HepG2 (cell line): Measurements from ENCODE around the gene HUNK. TPM values are rescaled to one million over a fixed set of nuclear protein-coding genes. Genes with fewer than 3 reads are reported as not detected.
A peak's percentile ranks its signal among the peaks of the same experiment; 100 is the strongest.

Experiments used
- ATAC-seq: fragments of 200-7000 bp; cut with Tn5 transposase; 3 replicates; pipeline ENCODE4 v1.9.1; 2020; ENCODE audit warnings: mild to moderate bottlenecking, moderate library complexity
- BruUV-seq: library from RNA; stranded (reverse); fragments of 400-500 nt; replicated peaks from 2 replicates; lab custom pipeline; 2021; lab: Mats Ljungman, UMichigan
- CTCF ChIA-PET: fragments of 300-600 bp; formaldehyde crosslinking; extraction: SDS; loops from one replicate; lab custom pipeline; 2021; ENCODE audit warnings: low total read pairs, inconsistent platforms, low intra/inter-chr PET ratio; lab: Yijun Ruan, JAX
- POLR2A ChIA-PET: fragments of 350-600 bp; sonication (Branson Sonifier 250); formaldehyde crosslinking; loops from one replicate; lab custom pipeline; 2020; ENCODE audit warnings: antibody characterized with exemption, inconsistent platforms; lab: Yijun Ruan, JAX
- DNase-seq: peaks from one replicate; pipeline ENCODE4 v3.0.0-alpha.2; 2015; ENCODE audit warnings: low spot score
- FAIRE-seq: peaks from 3 replicates; lab custom pipeline; 2011; peaks lifted over from hg19 to GRCh38; lab: Jason Lieb, UNC
- H2AFZ ChIP-seq: one replicate; pipeline ENCODE4 v1.6.1; 2011; ENCODE audit warnings: low read length, inconsistent platforms
- H3K27ac ChIP-seq: fragments of 300-600 bp; 3 replicates; pipeline ENCODE4 v1.8.0; 2011; ENCODE audit warnings: mixed run types, mild to moderate bottlenecking, mixed read lengths, low read length, inconsistent platforms; ENCODE audit not compliant: insufficient read depth; ENCODE audit errors: extremely low read length
- H3K27me3 ChIP-seq, 2 experiments: fragments of 200-600 bp in 1 of 2; 2 replicates in 1 of 2; 3 replicates in 1 of 2; pipeline versions ENCODE4 v1.6.0 to v1.8.0; 2011; ENCODE audit warnings: low read length in 2 of 2, mild to moderate bottlenecking in 2 of 2, moderate library complexity in 2 of 2, inconsistent platforms in 1 of 2; ENCODE audit not compliant: insufficient read depth in 2 of 2, control insufficient read depth in 1 of 2
- H3K36me3 ChIP-seq, 2 experiments: fragments of 200-600 bp in 1 of 2; replicated peaks in 1 of 2; 2 replicates in 1 of 2; 3 replicates in 1 of 2; pipeline versions ENCODE4 v1.5.1 to v1.8.0; 2011; ENCODE audit warnings: low read length in 2 of 2, inconsistent platforms in 1 of 2; ENCODE audit not compliant: insufficient read depth in 2 of 2, control insufficient read depth in 1 of 2
- H3K4me1 ChIP-seq: 2 replicates; pipeline ENCODE4 v1.5.1; 2012; ENCODE audit warnings: low read length, inconsistent platforms; ENCODE audit not compliant: insufficient read depth
- H3K4me2 ChIP-seq: 2 replicates; pipeline ENCODE4 v1.6.0; 2011; ENCODE audit warnings: low read depth, low read length, inconsistent platforms
- H3K4me3 ChIP-seq, 3 experiments: fragments of 200-600 bp in 1 of 3; sonication (generic), shearing (Covaris generic) in 1 of 3; replicated peaks in 1 of 3; 2 replicates each; pipeline ENCODE4 v1.5.1; 2011 to 2016; ENCODE audit warnings: low read length in 3 of 3, inconsistent platforms in 2 of 3, low read depth in 2 of 3, mild to moderate bottlenecking in 2 of 3, control low read depth in 1 of 3, mixed read lengths in 1 of 3; ENCODE audit not compliant: insufficient read depth in 1 of 3
- H3K79me2 ChIP-seq: one replicate; pipeline ENCODE4 v1.6.1; 2011; ENCODE audit warnings: low read length, inconsistent platforms; ENCODE audit not compliant: insufficient read depth
- H3K9ac ChIP-seq: 2 replicates; pipeline ENCODE4 v1.6.0; 2011; ENCODE audit warnings: mild to moderate bottlenecking, low read depth, low read length, inconsistent platforms; ENCODE audit not compliant: insufficient read depth
- H3K9me3 ChIP-seq: 2 replicates; pipeline ENCODE4 v1.5.1; 2012; ENCODE audit warnings: mild to moderate bottlenecking, low read length
- H4K20me1 ChIP-seq: 2 replicates; pipeline ENCODE4 v1.6.0; 2011; ENCODE audit warnings: inconsistent platforms, mild to moderate bottlenecking, low read length, moderate library complexity; ENCODE audit not compliant: insufficient read depth
- BCL6 ChIP-seq: IDR thresholded peaks from 2 replicates; pipeline ENCODE4 v1.6.1; 2016; ENCODE audit warnings: missing genetic modification reagents, missing compliant biosample characterization
- BRCA1 ChIP-seq: sonication (generic); formaldehyde crosslinking; IDR thresholded peaks from 2 replicates; pipeline ENCODE4 v1.4.0; 2020; ENCODE audit warnings: missing genetic modification reagents
- FOXA3 ChIP-seq: IDR thresholded peaks from 2 replicates; pipeline ENCODE4 v1.6.1; 2016; ENCODE audit warnings: missing genetic modification reagents, missing compliant biosample characterization
- HOXA9 ChIP-seq: sonication (generic); formaldehyde crosslinking; IDR thresholded peaks from 2 replicates; pipeline ENCODE4 v1.8.1; 2022; ENCODE audit warnings: missing genetic modification reagents, mild to moderate bottlenecking, moderate library complexity, borderline replicate concordance
- MIER3 ChIP-seq: IDR thresholded peaks from 2 replicates; pipeline ENCODE4 v1.6.1; 2016; ENCODE audit warnings: missing compliant biosample characterization, borderline replicate concordance
- RCOR2 ChIP-seq: IDR thresholded peaks from 2 replicates; pipeline ENCODE4 v1.6.1; 2016; ENCODE audit warnings: missing biosample characterization, missing genetic modification reagents
- SP140L ChIP-seq: sonication (generic); formaldehyde crosslinking; IDR thresholded peaks from 2 replicates; pipeline ENCODE4 v1.4.0; 2020; ENCODE audit warnings: missing genetic modification reagents, borderline replicate concordance
- THAP11 ChIP-seq: IDR thresholded peaks from 2 replicates; pipeline ENCODE4 v1.6.1; 2016; ENCODE audit warnings: missing biosample characterization, missing genetic modification reagents
- ZBTB7B ChIP-seq: sonication (generic); formaldehyde crosslinking; IDR thresholded peaks from 2 replicates; pipeline ENCODE4 v1.4.0; 2020; ENCODE audit warnings: missing genetic modification reagents
- ZFP82 ChIP-seq: sonication (generic); formaldehyde crosslinking; IDR thresholded peaks from 2 replicates; pipeline ENCODE4 v1.5.1; 2020; ENCODE audit warnings: mild to moderate bottlenecking, missing genetic modification reagents, borderline replicate concordance
- ZFP90 ChIP-seq: sonication (generic); formaldehyde crosslinking; IDR thresholded peaks from 2 replicates; pipeline ENCODE4 v1.8.0; 2022; ENCODE audit warnings: missing genetic modification reagents, mild to moderate bottlenecking, inconsistent platforms, borderline replicate concordance
- ZNF101 ChIP-seq: sonication (generic); formaldehyde crosslinking; IDR thresholded peaks from 2 replicates; pipeline ENCODE4 v1.4.0; 2020; ENCODE audit warnings: mild to moderate bottlenecking, low read depth, missing genetic modification reagents, borderline replicate concordance
- ZSCAN31 ChIP-seq: sonication (generic); formaldehyde crosslinking; IDR thresholded peaks from 2 replicates; pipeline ENCODE4 v1.5.0; 2020; ENCODE audit warnings: low read depth, mild to moderate bottlenecking, missing genetic modification reagents
- WGBS: methylation state at CpG from one replicate; pipeline ENCODE4 v1.1.6; 2017; ENCODE audit warnings: low lambda C conversion rate; 5-methylcytosine and 5-hydroxymethylcytosine counted together
- in situ Hi-C: cut with HindIII; loops from 2 replicates; pipeline ENCODE4 v1.10.0; 2017; ENCODE audit warnings: low pct_unique_long_range_greater_than_20kb; ENCODE audit not compliant: extremely low pct_ligation_motif_present
- intact Hi-C: fragments of 100-400 bp; cut with micrococcal nuclease; formaldehyde crosslinking; loops from one replicate; pipeline ENCODE4 v1.10.0; 2022; ENCODE audit not compliant: unreplicated experiment
- polyA plus RNA-seq, 8 experiments: library from polyadenylated mRNA; depleted of rRNA in 3 of 8; stranded (reverse) in 7 of 8; unstranded in 1 of 8; fragments of >200 nt; fragmentation: Illumina TruSeq in 4 of 8; extraction: Trizol in 4 of 8; gene quantifications; 2 replicates each; pipeline versions ENCODE4 v1.2.1 to v1.2.3, GENCODE V29; 2011 to 2016; ENCODE audit warnings: low read depth in 4 of 8, missing spikeins in 1 of 8, mixed read lengths in 1 of 8; ENCODE audit not compliant: insufficient read depth in 1 of 8
- total RNA-seq, 5 experiments: library from RNA; depleted of rRNA; stranded (reverse); fragments of >200 nt; fragmentation: Illumina TruSeq; extraction: Trizol; gene quantifications; 2 replicates each; pipeline ENCODE4 v1.2.3, GENCODE V29; 2016; ENCODE audit warnings: low read depth in 1 of 5
- TF ChIP-seq, protein P1 (sequence below): IDR thresholded peaks from 2 replicates; pipeline ENCODE4 v1.6.1; 2016; ENCODE audit warnings: low read depth

The HUNK gene
- total and polyA plus RNA-seq, 2 of the 13 experiments (the other 11 are each of a cell fraction or from before 2014, with no cell fraction given): 1.8 to 1.9 TPM

- WGBS: 25% methylated on average over 7 of the region's 7 CpGs
Observed at GRCh38 chr21:31850886-31851285, 21.9 kb upstream of the HUNK start.

GRCh38 chr21:31855180-31855579 is 17.6 kb upstream of the HUNK start:
- Histone ChIP-seq H3K9me3 (no peaks in the 10 kb centered on the region), H3K4me3 (no peak overlapping the region), H3K27me3 (no peaks in the 10 kb centered on the region), H3K4me2 (no peak overlapping the region), H3K4me1 (no peaks in the 10 kb centered on the region), H3K9ac (no peak overlapping the region), H3K79me2 (no peaks in the 10 kb centered on the region), H4K20me1 (no peaks in the 10 kb centered on the region)
- 27% methylated on average over 4 of the region's 4 CpGs for WGBS
- ATAC-seq (no peak), DNase-seq (no peak)
- no TSS peak for BruUV-seq
- POLR2A ChIA-PET: no interaction called here
- in situ Hi-C loops: no loop called here
- intact Hi-C loops: loop anchor here (10.0 kb wide), 1 partner anchor 1270 kb away; no protein-coding TSS in a partner anchor
- TF ChIP-seq THAP11 (no peak), BCL6 (CRISPR knock-in tag) (0 out of 2 replicates have a peak, but pooled peaks have one; percentile 14), BRCA1 (no peak)
- TF ChIP-seq, all 625 proteins: peak for 1
- Histone ChIP-seq H3K27ac (no peak overlapping the region), H3K36me3 (no peaks in the 10 kb centered on the region), H2AFZ (no peak overlapping the region)
- FAIRE-seq: no peak
- CTCF ChIA-PET: no interaction called here

More at GRCh38 chr21:31850886-31851285, 21.9 kb upstream of the HUNK start:
- Histone ChIP-seq H3K27ac (no peak overlapping the region), H4K20me1 (no peaks in the 10 kb centered on the region), H3K4me1 (no peaks in the 10 kb centered on the region), H3K4me2 (no peak overlapping the region), H3K4me3 (no peak overlapping the region), H3K36me3 (no peaks in the 10 kb centered on the region), H2AFZ (no peak overlapping the region), H3K9ac (no peak overlapping the region), H3K9me3 (no peaks in the 10 kb centered on the region), H3K79me2 (no peaks in the 10 kb centered on the region), H3K27me3 (peaks cover 0 to 1% of the 10 kb centered on the region in 2 experiments; a peak in 1 of 5 replicates)
- in situ Hi-C loops: no loop called here
- ATAC-seq (no peak), FAIRE-seq (no peak), DNase-seq (no peak)
- intact Hi-C loops: loop anchor here (10.0 kb wide), 1 partner anchor 1274 kb away; no protein-coding TSS in a partner anchor
- TF ChIP-seq ZBTB7B (no peak), ZFP82 (no peak), ZNF101 (CRISPR knock-in tag) (no peak), RCOR2 (no peak), ZFP90 (CRISPR knock-in tag) (no peak), HOXA9 (CRISPR knock-in tag) (no peak), MIER3 (no peak), ZSCAN31 (CRISPR knock-in tag) (no peak), FOXA3 (CRISPR knock-in tag) (no peak), SP140L (no peak)
- TF ChIP-seq, protein P1, sequence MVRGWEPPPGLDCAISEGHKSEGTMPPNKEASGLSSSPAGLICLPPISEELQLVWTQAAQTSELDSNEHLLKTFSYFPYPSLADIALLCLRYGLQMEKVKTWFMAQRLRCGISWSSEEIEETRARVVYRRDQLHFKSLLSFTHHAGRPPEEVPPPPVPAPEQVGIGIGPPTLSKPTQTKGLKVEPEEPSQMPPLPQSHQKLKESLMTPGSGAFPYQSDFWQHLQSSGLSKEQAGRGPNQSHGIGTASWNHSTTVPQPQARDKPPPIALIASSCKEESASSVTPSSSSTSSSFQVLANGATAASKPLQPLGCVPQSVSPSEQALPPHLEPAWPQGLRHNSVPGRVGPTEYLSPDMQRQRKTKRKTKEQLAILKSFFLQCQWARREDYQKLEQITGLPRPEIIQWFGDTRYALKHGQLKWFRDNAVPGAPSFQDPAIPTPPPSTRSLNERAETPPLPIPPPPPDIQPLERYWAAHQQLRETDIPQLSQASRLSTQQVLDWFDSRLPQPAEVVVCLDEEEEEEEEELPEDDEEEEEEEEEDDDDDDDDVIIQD (CRISPR knock-in tag): no peak
- BruUV-seq: no TSS peak
- CTCF ChIA-PET: no interaction called here
- POLR2A ChIA-PET: no interaction called here
